ENCODE measurements around the gene SAMD14.
A peak's percentile ranks its signal among the peaks of the same experiment; 100 is the strongest.

Gene SAMD14

GRCh38 chr17:50129728-50130558 is at the start of gene SAMD14:
Gene SAMD14 (minus strand): TSS chr17:50130160. CDS start chr17:50124959, 5,201 bp downstream.
- Mint-ChIP-seq H3K36me3 (peaks cover 3% of the 10 kb centered on the region), H3K4me1 (peaks cover 28% of the 10 kb centered on the region), H3K27me3 (peaks cover 9% of the 10 kb centered on the region), H3K4me3 (peak within 1 kb of the TSS; percentile 87), H3K27ac (peak within 1 kb of the TSS; percentile 81), H3K9me3 (no peaks in the 10 kb centered on the region)
- ATAC-seq (ENCODE audit: low read depth) (peak; percentile 75), DNase-seq (ENCODE audit: low spot score in 2 of 2) (peak; percentile 37 to 62)

GRCh38 chr17:50177983-50178834 is 48.2 kb upstream of the SAMD14 start:
- Mint-ChIP-seq H3K36me3 (no peaks in the 10 kb centered on the region), H3K4me3 (peak overlapping the region; percentile 51), H3K4me1 (peaks cover 15% of the 10 kb centered on the region), H3K27me3 (no peaks in the 10 kb centered on the region), H3K9me3 (no peaks in the 10 kb centered on the region), H3K27ac (peak overlapping the region; percentile 2)
- ATAC-seq (ENCODE audit: low read depth) (peak; percentile 96), DNase-seq (ENCODE audit: low spot score in 2 of 2) (peak; percentile 49 to 50)

GRCh38 chr17:50177476-50177875 is 47.5 kb upstream of the SAMD14 start:
- Mint-ChIP-seq H3K4me3 (no peak overlapping the region), H3K9me3 (no peaks in the 10 kb centered on the region), H3K27ac (no peak overlapping the region), H3K4me1 (peaks cover 12% of the 10 kb centered on the region), H3K27me3 (no peaks in the 10 kb centered on the region), H3K36me3 (no peaks in the 10 kb centered on the region)
- DNase-seq (ENCODE audit: low spot score in 2 of 2), result no peak
- ATAC-seq (ENCODE audit: low read depth), result no peak

GRCh38 chr17:50176559-50177357 is 46.8 kb upstream of the SAMD14 start:
- Mint-ChIP-seq H3K27ac (no peak overlapping the region), H3K4me1 (peaks cover 10% of the 10 kb centered on the region), H3K27me3 (no peaks in the 10 kb centered on the region), H3K36me3 (no peaks in the 10 kb centered on the region), H3K4me3 (no peak overlapping the region), H3K9me3 (no peaks in the 10 kb centered on the region)
- ATAC-seq (ENCODE audit: low read depth), result no peak
- DNase-seq (ENCODE audit: low spot score in 2 of 2), result no peak

- H3K4me1 Mint-ChIP-seq, result peaks cover 10% of the 10 kb centered on the region
- H3K4me3 Mint-ChIP-seq, result no peak overlapping the region
- H3K27me3 Mint-ChIP-seq, result no peaks in the 10 kb centered on the region
- no peaks in the 10 kb centered on the region for H3K9me3 Mint-ChIP-seq
- no peak for ATAC-seq (ENCODE audit: low read depth)
- H3K27ac Mint-ChIP-seq, result no peak overlapping the region
- DNase-seq (ENCODE audit: low spot score in 2 of 2), result no peak
- H3K36me3 Mint-ChIP-seq, result no peaks in the 10 kb centered on the region
Measured at GRCh38 chr17:50175035-50175807, 45.3 kb upstream of the SAMD14 start.

GRCh38 chr17:50174444-50174843 is 44.5 kb upstream of the SAMD14 start:
- DNase-seq (ENCODE audit: low spot score in 2 of 2) (no peak), ATAC-seq (ENCODE audit: low read depth) (no peak)
- Mint-ChIP-seq H3K4me3 (no peak overlapping the region), H3K4me1 (peaks cover 12% of the 10 kb centered on the region), H3K27me3 (no peaks in the 10 kb centered on the region), H3K27ac (no peak overlapping the region), H3K9me3 (no peaks in the 10 kb centered on the region), H3K36me3 (no peaks in the 10 kb centered on the region)

GRCh38 chr17:50173335-50173941 is 43.5 kb upstream of the SAMD14 start:
- H3K27ac Mint-ChIP-seq, result no peak overlapping the region
- DNase-seq (ENCODE audit: low spot score in 2 of 2), result no peak
- no peak for ATAC-seq (ENCODE audit: low read depth)
- H3K4me3 Mint-ChIP-seq, result no peak overlapping the region
- no peaks in the 10 kb centered on the region for H3K27me3 Mint-ChIP-seq
- peaks cover 1% of the 10 kb centered on the region for H3K36me3 Mint-ChIP-seq
- H3K9me3 Mint-ChIP-seq, result no peaks in the 10 kb centered on the region
- peaks cover 21% of the 10 kb centered on the region for H3K4me1 Mint-ChIP-seq

- H3K36me3 Mint-ChIP-seq, result peaks cover 1% of the 10 kb centered on the region
Measured at GRCh38 chr17:50172936-50173334, 43.0 kb upstream of the SAMD14 start.

GRCh38 chr17:50172130-50172529 is 42.2 kb upstream of the SAMD14 start:
- Mint-ChIP-seq H3K36me3 (peaks cover 1% of the 10 kb centered on the region), H3K4me3 (no peak overlapping the region), H3K27ac (no peak overlapping the region), H3K9me3 (no peaks in the 10 kb centered on the region), H3K27me3 (no peaks in the 10 kb centered on the region), H3K4me1 (peaks cover 16% of the 10 kb centered on the region)
- DNase-seq (ENCODE audit: low spot score in 2 of 2), result no peak
- ATAC-seq (ENCODE audit: low read depth), result no peak

More at GRCh38 chr17:50172936-50173334, 43.0 kb upstream of the SAMD14 start:
- Mint-ChIP-seq H3K27me3 (no peaks in the 10 kb centered on the region), H3K27ac (no peak overlapping the region), H3K4me1 (peaks cover 17% of the 10 kb centered on the region), H3K9me3 (no peaks in the 10 kb centered on the region), H3K4me3 (no peak overlapping the region)
- ATAC-seq (ENCODE audit: low read depth) (no peak), DNase-seq (ENCODE audit: low spot score in 2 of 2) (no peak)

GRCh38 chr17:50171371-50172071 is 41.6 kb upstream of the SAMD14 start:
- DNase-seq (ENCODE audit: low spot score in 2 of 2) (no peak), ATAC-seq (ENCODE audit: low read depth) (no peak)
- Mint-ChIP-seq H3K27ac (no peak overlapping the region), H3K27me3 (no peaks in the 10 kb centered on the region), H3K4me1 (peaks cover 17% of the 10 kb centered on the region), H3K36me3 (peaks cover 1% of the 10 kb centered on the region), H3K4me3 (no peak overlapping the region), H3K9me3 (no peaks in the 10 kb centered on the region)

- H3K27ac Mint-ChIP-seq, result no peak overlapping the region
- H3K4me3 Mint-ChIP-seq, result no peak overlapping the region
- peaks cover 17% of the 10 kb centered on the region for H3K4me1 Mint-ChIP-seq
- peaks cover 1% of the 10 kb centered on the region for H3K36me3 Mint-ChIP-seq
- no peaks in the 10 kb centered on the region for H3K27me3 Mint-ChIP-seq
- DNase-seq (ENCODE audit: low spot score in 2 of 2) (no peak), ATAC-seq (ENCODE audit: low read depth) (no peak)
- H3K9me3 Mint-ChIP-seq, result no peaks in the 10 kb centered on the region
Measured at GRCh38 chr17:50170662-50171370, 40.9 kb upstream of the SAMD14 start.

GRCh38 chr17:50169881-50170459 is 40.0 kb upstream of the SAMD14 start:
- no peak overlapping the region for H3K4me3 Mint-ChIP-seq
- H3K27me3 Mint-ChIP-seq, result no peaks in the 10 kb centered on the region
- ATAC-seq (ENCODE audit: low read depth) (no peak), DNase-seq (ENCODE audit: low spot score in 2 of 2) (no peak)
- peaks cover 22% of the 10 kb centered on the region for H3K4me1 Mint-ChIP-seq
- H3K36me3 Mint-ChIP-seq, result peaks cover 1% of the 10 kb centered on the region
- H3K9me3 Mint-ChIP-seq, result no peaks in the 10 kb centered on the region
- H3K27ac Mint-ChIP-seq, result peak overlapping the region; percentile 89

All from memory B cell (primary cell).